ENCODE results near the gene FICD. TPM values are rescaled to one million over a fixed set of nuclear protein-coding genes. Genes with fewer than 3 reads are reported as not detected.
"Not testable (repeated sequence)": the region's sequence is repeated elsewhere in the genome, so short reads cannot be mapped to it uniquely, and the experiment has no call there.

Gene FICD
- polyA plus RNA-seq (ENCODE audit: insufficient read length in 3 of 3) = 1 to 10 TPM; 3.4 to 4.1 (median 4.0) TPM

DNA sequence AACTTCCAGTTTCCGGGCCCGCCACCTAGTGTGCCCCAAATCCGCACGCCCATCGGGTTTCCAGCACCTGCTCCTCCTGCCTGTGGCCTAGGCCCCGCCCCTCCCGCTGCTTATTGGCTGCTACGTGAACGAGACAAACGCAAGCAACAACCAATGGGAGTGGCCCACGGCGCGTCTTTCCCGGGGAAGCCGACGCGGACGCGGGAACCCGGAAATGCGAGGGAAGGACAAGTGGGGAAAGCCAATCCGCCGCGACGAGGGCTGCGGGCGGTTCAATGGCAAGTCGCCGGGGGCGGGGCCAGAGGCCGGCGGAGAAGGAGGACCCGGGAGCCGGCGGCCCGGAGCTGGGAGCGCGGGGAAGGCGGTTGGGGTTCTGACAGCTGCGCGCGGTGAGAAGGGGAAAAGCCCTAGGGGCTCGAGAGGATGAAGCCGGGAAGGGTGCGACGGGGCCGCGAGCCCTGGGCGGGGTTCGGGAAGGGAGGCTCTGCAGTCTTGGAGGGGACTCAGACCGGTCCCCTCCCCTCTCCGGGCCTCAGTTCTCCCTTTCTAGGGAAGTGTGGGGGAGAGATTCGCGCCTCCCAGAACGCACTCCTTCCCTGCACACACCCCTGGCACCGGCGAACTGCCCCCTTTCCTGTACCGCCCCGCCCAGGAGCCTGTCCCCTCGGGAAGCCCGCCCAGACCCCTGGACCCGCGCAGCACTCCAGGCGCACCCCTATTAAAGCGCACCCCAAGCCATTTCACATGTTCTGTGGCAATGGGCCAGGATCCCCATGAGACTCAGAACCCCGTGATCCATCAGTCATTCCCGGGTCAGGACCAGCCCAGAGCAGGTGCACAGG is at the start of gene FICD:
Gene FICD (plus strand): TSS at position 305 of the 842 bp plus-strand sequence. CDS start 1,696 bp downstream, outside the sequence.
- peak; percentile 92 to 98 (median 95) for DNase-seq (ENCODE audit: low read depth in 3 of 3, low spot score in 2 of 3)

- DNase-seq (ENCODE audit: low read depth in 3 of 3, low spot score in 2 of 3) = no peak
These were observed 49.7 kb upstream of the FICD start for GRCh38 chr12:108465417-108465816.

GRCh38 chr12:108468196-108468968 is 46.7 kb upstream of the FICD start:
- peak in 2 of 3 donors; percentile 63 to 64 for DNase-seq (ENCODE audit: low read depth in 3 of 3, low spot score in 2 of 3)

DNA sequence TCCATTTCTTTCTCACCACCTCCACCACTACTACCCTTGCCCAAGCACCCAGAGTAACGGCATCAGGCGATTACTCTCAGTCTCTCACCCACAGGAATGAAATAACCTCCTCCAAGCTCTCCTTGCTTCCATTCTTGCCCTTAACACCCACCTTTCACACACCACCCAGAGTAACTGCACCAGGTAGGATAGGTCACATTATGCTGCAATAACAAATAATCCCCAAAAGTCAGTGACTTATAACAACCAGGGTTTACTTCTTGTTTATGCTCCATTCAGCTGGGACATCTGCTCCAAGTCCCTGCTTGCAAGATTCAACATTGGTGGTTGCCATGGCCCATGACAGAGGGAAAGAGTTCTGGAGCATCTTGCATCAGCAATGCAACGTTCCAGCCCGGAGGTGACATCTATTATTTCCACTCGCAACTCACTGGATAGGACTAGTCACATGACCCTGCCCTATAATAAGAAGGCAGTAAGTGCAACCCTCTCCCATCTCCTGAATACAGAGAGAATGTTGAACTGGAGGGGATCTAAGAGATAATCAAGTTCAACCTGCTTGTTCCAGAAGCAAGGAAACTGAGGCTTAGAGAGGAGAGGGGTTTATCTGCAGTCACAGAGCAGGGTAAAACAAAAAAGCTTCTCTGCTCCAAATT is 41.5 kb upstream of the FICD start:
- DNase-seq (ENCODE audit: low read depth in 3 of 3, low spot score in 2 of 3) = no peak

- no peak for DNase-seq (ENCODE audit: low read depth in 3 of 3, low spot score in 2 of 3)
These were observed 39.7 kb upstream of the FICD start for GRCh38 chr12:108475396-108475795.

DNA sequence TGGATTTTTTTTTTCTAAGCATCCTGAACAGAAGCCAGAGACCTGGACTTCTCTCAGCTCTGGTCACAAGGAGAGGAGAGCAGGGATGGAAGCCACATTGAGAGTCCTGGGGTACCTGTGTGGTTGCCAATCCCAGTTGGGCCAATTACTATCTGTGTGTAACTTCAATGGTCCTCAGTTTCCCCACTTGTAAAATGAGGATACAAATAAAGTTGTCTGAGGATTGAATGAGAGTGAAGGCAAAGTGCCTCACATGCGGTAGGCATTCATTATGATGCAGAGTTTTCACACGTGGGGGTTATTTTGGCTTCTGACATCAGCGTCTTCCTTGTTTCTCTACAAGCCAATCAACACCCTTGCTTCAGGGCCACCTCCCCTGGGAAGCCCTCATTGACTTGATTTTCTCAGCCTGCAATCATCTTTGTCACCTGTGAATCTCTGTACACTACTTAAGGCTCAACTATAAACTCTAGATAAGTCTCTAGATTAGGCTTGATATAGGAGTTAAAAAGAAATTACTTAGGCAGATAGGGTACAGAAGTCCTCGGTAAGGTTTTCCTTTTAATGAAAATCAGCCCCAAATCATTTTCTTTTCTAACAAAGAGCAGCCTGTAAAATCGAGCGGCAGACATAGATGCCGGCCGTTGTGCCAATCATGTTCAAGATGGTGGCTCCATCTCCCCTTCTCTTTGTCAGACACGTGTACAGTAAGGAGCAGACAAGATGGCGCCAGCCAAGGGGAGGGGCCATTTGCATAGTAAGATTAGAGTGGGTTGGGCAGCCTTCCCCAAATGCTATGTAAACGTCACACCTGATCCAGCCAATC is 37.8 kb upstream of the FICD start:
- no peak for DNase-seq (ENCODE audit: low read depth in 3 of 3, low spot score in 2 of 3)

GRCh38 chr12:108477881-108478259 is 37.2 kb upstream of the FICD start:
- no peak for DNase-seq (ENCODE audit: low read depth in 3 of 3, low spot score in 2 of 3)

DNA sequence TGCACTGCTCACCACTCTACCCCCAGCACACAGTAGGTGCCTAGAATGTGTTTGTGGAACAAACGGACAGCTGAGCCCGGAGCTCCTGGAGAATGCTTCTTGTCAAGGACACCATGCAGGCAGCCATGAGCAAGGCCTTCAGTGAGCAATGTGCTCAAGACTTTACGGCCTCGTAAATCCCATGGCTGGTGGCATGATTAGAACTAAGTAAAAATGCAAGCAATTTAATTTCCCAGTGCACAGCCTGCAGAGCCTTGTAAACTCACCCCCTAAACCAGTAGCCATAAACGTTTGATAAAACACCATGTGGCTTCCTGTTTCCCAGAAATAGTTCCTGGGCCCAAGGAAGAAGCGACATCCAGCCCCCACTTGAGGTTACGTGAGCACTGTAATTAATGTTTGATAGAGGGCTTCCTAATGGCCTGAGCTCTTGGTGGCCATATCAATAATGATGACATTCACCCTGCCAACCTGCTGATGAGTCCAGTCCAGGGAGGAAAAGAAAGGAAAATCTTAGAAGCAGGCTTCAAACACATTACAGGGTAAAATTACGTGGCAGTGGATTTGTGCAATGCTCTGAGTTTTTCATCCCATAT is 36.4 kb upstream of the FICD start:
- no peak for DNase-seq (ENCODE audit: low read depth in 3 of 3, low spot score in 2 of 3)

DNA sequence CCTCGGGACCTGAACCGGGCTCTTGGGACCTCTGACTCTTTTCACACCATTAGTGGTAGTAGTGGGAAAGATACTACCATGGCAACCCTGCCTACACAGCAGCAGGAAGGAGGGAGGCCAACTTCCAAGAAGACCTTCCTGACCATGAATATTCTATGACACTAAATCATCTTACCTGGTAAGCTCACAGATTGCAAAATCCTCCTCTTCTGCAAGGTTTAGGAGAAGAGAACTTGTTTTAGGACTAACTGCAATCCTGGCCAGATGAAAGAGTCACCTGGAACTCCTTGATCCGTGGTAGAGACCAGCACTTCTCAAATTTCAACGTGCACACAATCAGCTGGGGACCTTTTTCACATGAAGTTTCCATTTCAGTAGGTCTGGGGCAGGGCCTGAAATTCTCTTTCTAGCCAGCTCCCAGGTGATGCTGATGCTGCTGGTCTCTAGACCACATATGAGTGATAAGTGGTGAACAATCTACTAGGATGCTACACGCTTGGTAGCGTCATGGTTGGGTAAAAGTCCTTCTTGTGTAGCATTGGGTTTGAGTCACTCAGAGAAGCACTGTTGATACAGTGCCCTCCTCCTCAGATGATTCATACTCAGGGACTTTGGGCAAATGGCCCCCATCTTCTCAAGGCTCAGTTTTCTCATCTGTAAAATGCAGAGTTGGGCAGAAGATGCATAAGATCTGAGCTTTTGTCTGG is 35.6 kb upstream of the FICD start:
- no peak for DNase-seq (ENCODE audit: low read depth in 3 of 3, low spot score in 2 of 3)

DNA sequence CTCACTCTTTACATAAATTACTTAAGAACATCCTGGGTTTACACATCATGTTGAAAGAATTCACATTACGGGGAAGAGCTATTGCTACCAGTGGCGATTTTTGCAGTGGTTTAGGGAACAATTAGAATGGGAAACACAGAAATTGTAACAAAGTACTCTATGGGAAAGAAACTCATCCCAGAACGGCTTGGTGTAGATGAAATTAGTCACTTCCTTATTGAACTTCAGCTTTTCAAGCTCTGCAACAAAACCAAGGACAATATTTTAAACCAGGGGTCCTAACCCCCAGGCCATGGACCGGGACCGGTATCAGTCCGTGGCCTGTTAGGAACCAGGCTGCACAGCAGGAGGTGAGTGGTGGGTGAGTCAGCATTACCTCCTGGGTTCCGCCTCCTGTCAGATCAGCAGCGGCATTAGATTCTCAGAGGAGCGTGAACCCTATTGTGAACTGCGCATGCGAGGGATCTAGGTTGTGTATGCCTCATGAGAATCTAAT is 32.3 kb upstream of the FICD start:
- no peak for DNase-seq (ENCODE audit: low read depth in 3 of 3, low spot score in 2 of 3)

DNA sequence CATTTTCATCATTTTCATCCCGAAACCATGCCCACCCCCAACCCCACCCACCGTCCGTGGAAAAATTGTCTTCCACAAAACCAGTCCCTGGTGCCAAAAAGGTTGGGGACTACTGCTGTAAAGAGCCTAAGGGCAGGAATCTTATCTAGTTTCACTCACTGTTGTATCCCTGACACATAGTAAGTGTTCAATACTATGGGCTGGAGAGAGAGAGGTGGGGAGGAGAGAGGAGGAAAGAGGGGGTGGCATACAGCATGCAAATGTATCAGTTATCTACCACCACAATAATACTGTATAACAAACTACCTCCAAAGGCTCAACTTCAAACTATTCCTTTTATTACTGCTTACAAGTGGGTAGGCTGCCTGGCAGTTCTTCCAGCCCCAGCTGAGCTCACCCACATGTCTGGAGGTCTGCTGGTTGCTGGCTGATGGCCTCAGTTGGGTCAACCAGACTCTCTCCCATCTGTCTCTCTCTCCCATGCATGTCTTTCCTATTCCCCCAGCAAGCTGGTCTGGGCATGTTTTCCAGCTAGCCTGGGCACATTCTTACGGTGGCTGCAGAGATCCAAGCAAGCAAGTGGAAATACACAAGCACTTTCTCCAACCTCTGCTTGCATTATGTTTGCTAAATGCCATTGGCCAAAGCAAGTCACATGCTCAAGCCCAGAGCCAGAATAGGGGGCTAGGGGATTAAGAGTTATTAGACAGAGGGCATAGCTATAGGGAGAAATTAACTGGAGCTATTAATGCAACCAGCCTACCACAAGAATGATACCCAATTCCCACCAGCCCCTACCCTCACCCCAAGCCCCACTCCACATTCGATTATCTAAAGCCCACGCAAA is 31.6 kb upstream of the FICD start:
- no peak for DNase-seq (ENCODE audit: low read depth in 3 of 3, low spot score in 2 of 3)

GRCh38 chr12:108484431-108484830 is 30.6 kb upstream of the FICD start:
- DNase-seq (ENCODE audit: low read depth in 3 of 3, low spot score in 2 of 3) = no peak

GRCh38 chr12:108484845-108485244 is 30.2 kb upstream of the FICD start:
- DNase-seq (ENCODE audit: low read depth in 3 of 3, low spot score in 2 of 3) = no peak

DNA sequence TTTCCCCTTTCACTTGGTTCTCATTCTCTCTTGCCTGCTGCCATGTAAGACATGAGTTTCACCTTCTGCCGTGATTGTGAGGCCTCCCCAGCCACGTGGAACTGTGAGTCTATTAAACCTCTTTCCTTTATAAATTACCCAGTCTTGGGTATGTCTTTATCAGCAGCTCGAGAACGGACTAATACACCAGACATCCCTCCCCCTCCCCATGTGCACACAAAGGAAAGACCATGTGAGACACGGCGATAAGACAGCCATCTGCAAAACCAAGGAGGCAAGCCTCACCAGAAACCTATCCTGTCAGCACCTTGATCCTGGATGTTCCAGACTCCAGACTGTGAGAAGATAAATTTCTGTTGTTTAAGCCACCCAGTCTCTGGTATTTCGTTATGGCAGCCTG is 29.7 kb upstream of the FICD start:
- not testable (repeated sequence) for DNase-seq (ENCODE audit: low read depth in 3 of 3, low spot score in 2 of 3)

DNA sequence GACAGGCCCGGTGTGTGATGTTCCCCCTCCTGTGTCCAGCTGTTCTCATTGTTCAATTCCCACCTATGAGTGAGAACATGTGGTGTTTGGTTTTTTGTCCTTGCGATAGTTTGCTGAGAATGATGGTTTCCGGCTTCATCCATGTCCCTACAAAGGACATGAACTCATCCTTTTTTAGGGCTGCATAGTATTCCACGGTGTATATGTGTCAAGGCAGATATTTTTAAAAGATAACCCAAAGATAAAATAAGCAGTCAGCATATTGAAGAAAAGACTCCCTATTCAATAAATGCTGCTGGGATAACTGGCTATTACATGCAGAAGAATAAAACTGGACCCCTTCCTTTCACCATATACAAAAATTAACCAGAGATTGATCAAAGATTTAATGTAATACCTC is 28.0 kb upstream of the FICD start:
- DNase-seq (ENCODE audit: low read depth in 3 of 3, low spot score in 2 of 3) = not testable (repeated sequence)

DNA sequence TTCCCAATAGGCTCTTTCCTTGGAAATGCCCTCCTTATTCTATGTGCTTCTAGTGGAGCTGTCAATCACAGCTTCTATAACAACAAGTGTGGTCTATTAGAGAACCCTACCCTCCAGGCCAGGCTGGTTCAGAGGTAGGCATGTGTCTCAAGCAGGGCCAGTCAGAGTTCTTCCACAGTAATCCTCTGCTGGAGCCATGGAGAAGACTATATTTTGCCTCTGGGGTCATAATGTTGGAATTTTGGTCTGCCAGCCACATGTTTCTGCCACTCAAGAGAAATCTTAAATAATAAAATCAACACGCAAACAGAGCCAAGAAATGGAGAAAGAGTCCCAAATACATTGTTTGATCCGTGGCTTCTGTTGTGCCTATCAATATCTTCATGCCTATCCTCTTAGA is 23.8 kb upstream of the FICD start:
- no peak for DNase-seq (ENCODE audit: low read depth in 3 of 3, low spot score in 2 of 3)

- DNase-seq (ENCODE audit: low read depth in 3 of 3, low spot score in 2 of 3) = no peak
These were observed 20.0 kb upstream of the FICD start for GRCh38 chr12:108495054-108495453.

- no peak for DNase-seq (ENCODE audit: low read depth in 3 of 3, low spot score in 2 of 3)
These were observed 19.1 kb upstream of the FICD start for GRCh38 chr12:108495823-108496579.

Measured in right renal cortex interstitium (tissue), 3 donors.